Fibroblast of skin of left quadriceps (primary cell): ENCODE results near the gene CLDN11.
A peak's percentile ranks its signal among the peaks of the same experiment; 100 is the strongest.

ENCODE experiments used
- DNase-seq, 2 experiments: peaks; one replicate each; pipeline ENCODE4 v3.0.0-alpha.2; 2013; ENCODE audit warnings: low read depth in 2 of 2

Gene CLDN11

DNA sequence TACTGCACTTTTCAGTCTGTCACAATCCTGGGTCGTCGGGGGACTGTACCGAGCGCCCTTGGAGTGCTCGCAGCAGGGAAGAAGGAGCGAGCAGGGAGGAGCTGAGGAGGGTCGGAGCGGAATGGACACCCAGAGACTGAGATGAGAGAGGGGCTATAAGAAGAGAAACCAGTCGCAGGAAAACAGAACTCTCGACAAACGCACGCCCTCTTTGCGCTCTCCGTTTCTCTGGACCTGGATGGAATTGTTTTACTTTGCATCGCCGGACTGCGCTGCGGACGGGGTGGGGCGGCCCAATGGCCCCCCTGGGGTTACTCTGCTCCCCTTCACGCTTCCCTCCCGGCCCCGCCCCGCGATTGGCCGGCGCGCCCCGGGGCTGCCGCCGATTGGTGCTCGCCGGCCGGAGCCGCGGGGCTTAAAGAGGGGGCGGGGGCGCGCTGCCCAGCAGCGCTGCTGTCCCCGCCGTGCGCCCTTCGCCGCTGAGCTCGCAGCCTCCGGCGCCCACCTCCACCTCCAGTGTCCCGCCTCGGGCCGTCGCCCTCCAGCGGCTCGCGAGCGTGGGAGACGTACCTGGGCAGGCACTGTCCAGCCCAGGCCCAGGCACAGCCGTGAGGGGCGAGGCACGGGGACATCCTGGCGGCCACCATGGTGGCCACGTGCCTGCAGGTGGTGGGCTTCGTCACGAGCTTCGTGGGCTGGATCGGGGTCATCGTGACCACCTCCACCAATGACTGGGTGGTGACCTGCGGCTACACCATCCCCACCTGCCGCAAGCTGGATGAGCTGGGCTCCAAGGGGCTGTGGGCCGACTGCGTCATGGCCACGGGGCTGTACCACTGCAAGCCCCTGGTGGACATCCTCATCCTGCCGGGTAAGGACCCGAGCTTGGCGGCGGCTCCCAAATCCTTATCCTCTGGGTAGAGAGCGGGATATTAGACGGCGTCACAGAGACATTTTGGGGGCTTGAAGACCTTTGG lies at the start of gene CLDN11:
TSS of gene CLDN11 (plus strand) at position 447 of the 977 bp plus-strand sequence. CDS start at position 646, 199 bp downstream.
- peak; percentile 71 to 75 for DNase-seq

DNA sequence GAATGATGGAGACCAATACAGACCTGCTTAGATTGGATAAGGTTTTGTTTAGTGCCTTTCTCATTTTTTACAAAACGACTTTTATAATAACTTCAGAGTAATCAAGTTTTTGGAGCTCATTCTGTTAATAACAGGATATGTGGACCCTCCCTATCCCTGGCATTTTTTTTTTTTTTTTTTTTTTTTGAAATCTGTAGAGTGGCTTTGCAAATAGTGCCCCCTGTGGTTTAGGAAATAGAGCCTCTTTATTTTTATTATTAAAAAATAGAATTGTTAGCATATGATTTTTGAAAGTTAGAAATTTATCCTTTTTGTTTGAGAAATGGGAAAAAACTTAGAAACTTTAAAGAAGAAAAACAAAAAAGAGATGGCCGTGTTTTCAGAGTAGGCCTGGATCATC lies 49.7 kb upstream of the CLDN11 start:
- DNase-seq = no peak

DNA sequence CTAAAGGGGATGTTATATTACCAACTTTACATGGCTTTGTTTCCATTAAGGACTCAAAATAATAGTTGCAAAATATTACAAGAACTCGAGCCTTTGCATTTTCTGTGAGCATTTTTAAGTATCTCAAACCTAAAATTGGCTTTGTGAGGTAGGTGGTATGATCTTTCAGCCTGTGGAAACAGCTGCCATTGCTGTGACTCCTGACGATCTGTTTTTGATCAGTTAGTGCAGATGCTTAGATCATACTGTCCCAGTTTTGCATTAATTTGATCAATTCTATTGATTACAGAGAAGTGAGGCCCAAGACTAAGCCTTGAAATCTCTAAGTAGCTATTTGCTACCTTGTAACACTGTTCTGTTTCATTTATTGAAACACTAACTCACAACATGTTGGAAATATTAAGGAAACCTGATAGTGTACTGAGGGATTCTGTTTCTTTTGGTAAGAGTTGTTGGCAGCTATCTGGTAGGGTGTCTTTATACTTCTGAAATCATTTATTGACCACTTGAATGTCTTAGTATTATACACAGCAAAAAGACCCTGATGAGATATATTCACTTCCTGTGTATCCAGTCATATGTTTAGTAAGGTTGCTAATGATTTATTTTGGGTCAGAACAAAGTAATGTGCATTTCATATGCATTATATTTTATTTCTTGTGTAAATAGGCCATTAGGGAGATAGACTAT lies 46.3 kb upstream of the CLDN11 start:
- no peak for DNase-seq

DNA sequence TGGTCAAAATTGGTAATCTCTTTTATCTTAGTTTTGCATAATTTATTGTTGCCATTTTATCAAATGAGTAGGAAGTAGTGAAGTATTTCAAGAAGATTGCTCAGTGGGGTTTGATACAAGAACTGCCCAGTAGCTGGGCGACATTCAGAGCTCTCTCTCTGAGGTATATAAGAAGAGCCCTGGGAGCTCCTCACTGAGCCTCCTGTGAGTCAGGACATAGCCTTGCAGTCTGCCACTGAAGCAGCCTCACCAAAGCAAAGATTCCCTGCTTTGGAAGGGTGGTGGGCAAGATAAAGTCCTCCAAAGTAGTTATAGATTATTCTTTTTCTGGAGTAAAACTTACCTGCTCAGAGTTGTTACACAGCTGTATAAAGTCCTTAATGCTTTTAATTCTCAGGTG lies 35.1 kb upstream of the CLDN11 start:
- no peak for DNase-seq

DNA sequence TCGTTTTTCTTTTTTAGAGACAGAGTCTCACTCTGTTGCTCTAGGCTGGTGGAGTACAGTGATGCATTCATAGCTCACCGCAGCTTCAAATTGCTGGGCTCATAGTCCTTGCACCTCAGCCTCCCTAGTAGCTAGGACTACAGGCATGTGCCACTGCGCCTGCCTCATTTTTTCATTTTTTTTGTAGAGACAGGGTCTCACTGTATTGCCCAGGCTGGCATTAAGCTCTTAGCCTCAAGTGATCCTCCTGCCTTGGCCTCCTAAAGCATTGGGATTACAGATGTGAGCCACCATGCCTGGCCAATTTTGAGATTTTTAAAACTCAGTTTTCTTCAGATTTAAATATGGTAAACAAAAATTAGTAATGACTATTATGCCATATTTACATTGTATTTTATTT lies 32.2 kb upstream of the CLDN11 start:
- no peak for DNase-seq

DNA sequence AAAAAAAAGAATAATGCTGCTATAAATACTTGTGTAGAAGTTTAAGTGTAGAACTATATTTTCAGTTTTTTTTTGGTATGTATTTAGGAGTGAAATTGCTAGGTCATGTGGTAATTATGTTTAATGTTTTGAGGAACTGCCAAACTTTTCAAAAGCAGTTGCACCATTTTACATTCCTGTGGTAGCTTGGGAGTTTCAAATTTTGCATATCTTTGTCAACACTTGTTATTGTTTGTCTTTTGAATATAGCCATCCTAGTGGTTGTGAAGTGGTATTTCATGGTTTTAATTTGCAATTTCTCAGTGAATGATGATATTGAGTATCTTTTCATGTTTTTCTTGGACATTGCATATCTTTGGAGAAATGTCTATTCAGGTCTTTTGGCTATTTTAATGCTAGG lies 30.7 kb upstream of the CLDN11 start:
- peak in 1 of 2 experiments; percentile 11 for DNase-seq

DNA sequence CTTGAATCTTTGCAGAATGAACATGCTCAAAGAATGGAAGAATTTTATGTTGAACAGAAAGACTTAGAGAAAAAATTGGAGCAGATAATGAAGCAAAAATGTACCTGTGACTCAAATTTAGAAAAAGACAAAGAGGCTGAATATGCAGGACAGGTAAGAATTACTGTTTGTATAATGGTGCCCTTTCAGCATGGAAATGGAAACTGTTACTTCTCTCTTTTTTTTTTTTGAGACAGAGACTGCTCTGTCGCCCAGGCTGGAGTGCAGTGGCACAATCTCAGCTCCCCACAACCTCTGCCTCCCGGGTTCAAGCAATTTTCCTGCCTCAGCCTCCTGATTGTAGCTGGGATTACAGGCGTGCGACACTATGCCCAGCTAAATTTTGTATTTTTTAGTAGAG lies 27.6 kb upstream of the CLDN11 start:
- no peak for DNase-seq

DNA sequence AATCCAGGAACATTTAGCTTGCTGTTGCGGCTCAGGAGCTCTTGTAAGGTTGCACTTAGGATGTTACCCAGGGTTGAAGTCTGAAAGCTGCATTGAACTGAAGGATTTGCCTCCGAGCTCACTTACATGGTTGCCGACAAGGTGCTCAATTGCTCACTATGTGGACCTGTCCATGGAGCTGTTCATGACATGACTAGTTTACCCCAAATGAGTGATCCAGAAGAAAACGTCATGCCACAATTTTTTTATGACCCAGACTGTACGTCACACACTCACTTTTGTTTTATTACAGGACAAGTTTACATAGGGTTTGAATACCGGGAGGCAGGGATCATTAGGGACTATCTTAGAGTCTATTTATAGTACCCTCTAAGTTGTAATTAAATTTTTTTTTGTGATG lies 21.0 kb upstream of the CLDN11 start:
- DNase-seq = no peak

DNA sequence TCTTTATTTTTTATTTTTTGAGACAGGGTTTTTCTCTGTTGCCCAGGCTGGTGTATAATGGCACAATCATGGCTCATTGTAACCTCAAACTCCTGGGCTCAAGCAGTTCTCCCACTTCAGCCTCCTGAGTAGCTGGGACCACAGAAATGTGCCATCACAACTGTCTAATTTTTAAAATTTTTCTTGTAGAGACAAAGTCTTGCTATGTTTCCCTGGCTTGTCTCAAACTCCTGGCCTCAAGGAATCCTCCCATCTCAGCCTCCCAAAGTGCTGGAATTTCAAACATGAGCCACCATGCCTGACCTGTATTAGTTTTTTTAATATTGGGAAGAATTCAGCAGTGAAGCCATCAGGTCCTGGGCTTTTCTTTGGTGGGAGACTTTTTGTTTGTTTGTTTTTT lies 13.6 kb upstream of the CLDN11 start:
- no peak for DNase-seq

DNA sequence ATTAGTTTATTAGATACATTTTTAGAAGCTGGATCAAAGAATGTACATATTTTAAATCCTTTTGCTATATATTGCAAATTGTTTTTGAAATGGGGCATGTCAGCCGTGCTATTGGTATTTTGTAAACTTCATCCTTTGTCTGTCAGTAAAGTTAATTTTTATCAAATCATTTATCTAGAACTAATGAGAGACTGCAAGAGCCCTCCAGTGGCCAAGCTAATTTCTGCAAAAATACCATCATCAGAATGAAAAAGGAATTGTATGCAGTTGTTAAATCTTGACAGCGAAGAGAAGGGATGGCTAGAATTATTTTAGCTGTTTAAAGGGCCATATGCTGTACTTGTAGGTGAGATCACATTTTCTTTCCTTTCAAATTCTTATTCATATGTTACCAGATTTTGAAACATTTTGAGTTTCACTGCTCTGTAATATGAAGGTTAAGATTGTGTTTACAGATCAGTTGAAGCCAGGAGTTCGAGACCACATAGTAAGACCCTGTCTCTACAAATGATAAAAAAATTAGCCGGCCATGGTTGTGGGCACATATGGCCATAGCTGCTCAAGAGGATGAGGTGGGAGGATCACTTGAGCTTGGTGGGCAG lies 8.1 kb upstream of the CLDN11 start:
- DNase-seq = no peak

DNA sequence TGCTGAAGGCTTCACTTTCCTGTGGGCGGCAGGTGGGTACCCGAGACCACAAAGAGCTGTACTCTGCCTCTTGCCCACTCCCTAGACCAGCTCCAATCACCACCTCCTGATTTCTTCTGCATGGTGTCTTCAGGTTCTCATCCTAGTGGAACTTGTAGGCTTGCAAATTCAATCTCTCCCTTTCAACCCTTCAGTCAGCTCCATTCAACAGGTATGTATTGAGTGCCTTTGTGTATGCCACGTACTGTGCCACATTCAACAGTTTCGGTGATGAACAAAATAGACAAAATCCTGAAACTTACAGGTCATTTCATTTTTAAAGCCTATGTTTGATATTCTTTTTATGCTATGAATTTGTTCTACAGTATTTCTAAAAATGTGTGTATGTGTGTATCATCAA lies 5.4 kb upstream of the CLDN11 start:
- no peak for DNase-seq

DNA sequence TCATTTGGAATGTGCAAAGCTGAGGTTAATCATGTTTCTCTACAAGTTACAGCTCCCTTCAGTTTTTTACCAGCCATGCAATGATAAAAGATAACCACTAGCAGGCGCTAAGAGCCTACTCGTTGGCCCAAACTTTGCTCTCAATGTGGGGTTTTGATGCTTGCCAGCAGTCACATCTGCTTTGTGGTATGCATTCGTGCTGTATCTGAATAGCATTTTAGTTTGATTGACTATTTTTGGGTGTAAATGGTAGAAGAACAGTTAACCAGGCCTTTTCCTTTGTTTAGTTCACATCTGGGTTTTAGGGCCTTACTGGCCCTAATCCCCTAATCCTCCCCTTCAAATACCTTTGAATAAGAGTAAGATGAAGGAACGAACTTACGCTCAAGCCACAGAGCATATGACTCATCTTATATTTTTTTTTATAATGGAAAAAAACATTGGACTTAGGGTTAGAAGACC lies 4.4 kb upstream of the CLDN11 start:
- peak; percentile 98 to 99 for DNase-seq

DNA sequence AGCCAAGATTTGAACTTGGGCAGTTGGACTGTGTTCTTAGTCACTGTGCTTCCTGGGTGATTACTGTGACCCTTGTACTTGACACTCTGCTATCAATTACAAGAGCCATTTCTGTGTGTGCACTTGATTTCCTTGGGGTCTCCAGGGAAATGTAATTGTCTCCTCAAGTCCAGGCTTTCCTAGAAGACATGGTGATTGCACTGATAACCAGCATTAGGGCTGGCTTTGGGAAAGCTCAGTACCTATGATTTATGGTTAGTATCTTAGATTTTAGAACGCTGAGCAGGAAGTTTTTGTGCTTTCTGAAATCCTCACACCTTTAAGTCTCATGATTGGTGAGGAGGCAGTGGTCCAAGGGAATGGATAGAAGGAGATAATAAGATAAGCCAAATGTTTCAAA lies 1.6 kb upstream of the CLDN11 start:
- no peak for DNase-seq

DNA sequence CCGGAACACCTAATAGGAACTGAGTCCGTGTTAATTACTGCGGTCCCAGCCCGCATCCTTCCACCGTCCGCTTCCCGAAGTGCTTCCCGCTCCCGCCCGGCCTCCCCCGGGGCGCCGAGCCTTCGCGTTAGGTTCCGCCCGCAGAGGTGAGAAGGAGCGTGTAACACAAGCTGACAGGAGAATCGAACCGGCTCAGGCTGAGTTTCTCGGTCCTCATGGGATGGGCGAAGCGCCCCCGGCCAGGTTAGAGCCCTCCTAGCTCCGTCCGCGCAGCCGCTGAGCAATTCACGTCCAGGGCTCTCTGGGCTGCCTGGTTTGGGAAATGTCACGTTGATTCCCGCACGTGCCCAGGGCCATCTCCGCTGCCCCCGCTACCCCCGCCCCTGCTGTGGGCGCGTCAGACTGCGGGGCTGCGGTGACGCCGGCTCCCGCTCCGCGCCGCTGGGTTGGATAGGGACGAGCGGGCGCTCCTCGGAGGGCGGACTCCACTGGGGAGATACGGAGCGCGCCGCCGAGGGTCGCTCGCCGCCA lies 954 bp downstream of the CLDN11 start:
- no peak for DNase-seq

DNA sequence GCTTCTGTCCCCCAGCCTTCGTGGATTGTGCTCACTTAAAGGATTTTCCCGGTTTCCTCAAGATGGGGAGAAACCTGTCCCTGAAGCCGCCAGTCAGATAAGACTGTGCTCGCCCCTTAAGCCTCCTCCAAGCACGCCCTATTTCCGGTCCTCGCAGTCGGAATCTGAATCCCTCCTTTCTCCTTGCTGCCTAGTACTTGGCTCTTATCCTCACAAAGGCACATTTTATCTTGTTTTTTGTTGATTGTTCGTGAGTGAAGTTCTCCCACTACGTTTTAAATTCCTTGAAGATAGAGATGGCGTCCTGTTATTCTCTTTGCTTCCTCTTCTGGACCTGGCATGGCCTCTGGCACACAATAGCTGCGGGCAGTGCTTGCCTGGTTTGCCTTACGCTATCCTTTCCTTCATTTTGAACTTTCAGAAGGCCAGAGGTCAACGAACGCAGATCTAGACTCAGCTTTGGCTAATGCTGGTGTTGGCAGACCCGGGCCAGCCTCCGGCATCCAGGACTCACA lies 1.7 kb downstream of the CLDN11 start:
- no peak for DNase-seq

DNA sequence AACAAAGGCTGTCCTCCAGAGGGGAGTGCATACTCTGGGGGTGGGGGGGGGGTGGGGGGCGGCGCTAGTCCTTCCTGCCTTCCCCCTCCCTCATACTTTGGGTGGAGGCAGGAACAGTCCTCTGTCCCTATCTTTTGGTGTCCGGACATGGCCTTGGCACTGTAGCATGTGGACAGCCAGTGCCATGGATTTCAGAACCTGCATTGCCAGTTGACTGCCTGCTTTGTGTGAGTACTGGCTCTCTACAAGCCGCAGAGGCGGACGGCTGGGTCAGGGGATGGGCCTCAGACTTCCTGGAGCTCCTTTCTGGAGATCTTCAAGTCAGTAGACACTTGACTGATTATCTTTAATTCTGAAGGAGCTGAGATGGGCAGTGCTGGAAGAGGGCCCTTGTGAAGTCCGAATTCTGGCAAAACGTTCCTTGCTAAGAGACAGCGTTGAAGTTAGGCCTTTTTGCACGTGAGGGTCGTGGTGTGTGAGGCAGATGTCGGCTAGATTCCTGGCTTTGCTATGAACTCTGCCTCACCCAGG lies 2.5 kb downstream of the CLDN11 start:
- no peak for DNase-seq

DNA sequence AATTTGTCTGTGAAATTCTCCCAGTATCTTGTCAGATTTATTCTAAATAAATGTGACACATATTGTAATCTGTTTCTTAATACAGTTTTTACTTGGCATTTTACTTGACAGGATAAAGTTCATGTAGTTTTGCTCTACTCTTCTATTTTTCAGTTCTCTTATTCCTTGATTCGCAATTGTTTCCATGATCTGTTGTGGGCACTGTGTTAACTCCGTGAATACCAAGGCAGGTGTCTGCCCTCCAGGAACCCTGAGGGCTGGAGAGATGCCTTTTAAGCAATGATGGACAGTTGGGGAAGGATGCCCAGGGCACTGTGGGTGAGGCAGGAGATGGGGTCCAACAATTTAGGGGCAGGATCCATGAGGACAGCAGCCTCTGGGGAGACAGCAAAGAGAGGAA lies 3.1 kb downstream of the CLDN11 start:
- DNase-seq = no peak

DNA sequence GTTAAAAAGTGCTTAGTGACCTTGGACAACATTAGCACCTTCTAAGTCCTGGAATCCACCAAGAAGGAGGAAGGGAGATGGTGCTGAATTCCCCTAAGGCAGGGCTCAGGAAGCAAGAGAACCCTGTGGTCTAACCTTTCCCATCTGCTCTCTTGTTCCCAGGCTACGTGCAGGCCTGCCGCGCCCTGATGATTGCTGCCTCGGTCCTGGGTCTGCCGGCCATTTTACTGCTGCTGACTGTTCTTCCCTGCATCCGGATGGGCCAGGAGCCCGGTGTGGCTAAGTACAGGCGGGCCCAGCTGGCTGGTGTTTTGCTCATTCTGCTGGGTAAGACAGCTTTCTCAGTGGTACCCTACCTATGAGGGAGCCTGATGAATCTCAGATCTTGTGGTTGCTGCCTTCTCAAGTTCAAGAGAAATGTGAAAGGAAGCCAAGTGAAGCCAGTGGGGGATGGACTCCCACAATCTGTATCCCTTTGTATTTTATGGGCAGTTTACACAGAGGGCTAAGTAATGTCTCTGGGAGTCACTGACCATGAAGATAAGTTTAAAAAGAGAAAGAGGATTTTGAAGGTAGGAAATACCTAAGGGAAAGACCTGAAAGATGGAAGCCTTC lies 4.4 kb downstream of the CLDN11 start:
- DNase-seq = no peak

DNA sequence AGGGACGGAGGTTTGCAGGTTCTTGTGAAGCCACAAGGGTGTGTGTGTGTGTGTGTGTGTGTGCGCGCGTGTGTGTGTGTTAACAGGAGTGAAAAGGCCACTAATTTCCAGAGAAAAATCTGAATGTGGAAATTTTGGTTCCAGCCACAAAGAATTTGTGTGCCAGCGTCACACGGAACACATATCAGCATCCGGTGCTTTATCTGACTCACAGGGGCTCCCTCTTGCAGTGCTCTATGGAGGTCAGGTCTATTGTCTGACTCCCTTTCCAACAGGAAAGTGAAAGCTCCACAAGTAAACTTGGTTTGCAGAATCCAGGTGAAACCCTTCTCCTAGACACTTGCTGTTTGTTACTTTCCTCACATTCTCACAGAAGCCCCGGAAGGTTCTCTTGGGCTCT lies 6.2 kb downstream of the CLDN11 start:
- DNase-seq = no peak

DNA sequence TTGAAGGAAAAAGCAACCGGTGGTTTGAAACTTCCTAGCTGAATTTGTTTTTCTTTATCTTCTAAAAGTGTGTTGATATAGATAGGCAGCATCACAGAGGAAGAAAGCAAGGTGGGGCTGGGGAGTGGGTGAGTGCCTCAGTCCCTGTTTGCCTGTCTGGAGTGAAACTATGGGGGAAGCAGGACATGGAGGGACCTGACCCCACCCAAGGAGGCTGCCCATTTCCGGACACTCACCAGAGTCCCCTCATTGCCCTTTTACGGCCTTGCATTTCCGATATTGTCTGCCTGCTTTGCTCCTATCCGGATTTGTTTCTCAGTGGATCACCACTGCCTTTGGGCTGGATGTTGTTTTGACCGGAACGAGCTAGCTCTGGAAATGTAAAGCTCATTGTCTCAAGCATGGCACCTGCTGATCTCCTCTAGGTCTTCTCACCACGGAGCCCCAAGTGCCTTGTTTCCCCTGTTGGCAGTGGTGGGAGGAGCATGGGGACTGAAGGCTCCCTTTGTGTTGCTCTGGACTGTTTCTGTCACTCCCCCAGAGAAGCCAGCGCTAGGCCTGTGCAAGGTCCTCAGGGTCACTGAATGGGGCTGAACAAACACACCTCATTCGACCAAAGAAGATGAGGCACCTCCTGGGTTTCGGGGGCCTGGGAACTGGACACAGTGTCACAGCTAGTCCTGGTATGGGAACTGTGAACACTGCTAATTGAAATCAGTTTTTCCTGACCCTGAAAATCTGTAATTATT lies 7.0 kb downstream of the CLDN11 start:
- no peak for DNase-seq
